HG02973 (cell line): ENCODE data around the gene NME3.

Source experiments
- ATAC-seq: cut with Tn5 transposase; IDR thresholded peaks from one replicate; pipeline ENCODE4 v1.9.1; 2021; ENCODE audit warnings: moderate library complexity; ENCODE audit not compliant: unreplicated experiment

NME3 gene

DNA sequence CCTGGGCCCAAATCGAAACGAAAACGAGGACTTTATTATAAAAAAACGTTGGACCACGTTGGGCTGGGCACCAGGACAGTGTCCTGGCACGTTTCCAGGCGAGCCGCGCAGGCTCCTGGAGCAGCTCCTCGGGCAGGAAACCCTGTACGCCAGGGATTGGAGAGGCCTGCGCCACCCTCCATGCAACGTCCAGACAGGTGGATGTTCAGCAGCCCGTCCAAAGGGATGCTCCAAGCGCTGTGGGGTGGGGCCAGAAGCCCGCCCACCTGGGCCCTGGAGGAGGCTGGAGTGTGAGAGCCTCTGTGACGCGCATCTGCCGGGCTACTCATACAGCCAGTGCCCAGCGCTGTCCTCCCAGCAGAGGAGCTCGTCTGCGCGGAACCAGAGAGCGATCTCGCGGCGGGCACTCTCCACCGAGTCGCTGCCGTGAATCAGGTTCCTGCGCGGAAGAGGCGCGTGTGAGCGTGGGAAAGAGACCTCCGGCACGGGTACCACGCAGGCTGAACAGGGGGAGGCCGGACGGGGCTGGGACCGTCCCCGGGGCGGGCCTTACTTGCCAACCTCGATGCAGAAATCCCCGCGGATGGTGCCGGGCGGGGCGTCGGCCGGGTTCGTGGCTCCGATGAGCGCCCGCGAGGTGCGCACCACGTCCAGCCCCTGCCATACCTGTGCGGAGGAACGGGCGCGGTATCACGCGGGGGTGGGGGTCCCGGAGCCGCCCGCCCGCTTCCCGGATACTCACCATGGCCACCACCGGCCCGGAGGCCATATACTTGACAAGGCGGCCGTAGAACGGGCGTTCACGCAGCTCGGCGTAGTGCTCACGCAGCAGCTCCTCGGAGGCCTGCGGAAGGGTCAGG is 785 bp downstream of the NME3 start:
- no peak for ATAC-seq

DNA sequence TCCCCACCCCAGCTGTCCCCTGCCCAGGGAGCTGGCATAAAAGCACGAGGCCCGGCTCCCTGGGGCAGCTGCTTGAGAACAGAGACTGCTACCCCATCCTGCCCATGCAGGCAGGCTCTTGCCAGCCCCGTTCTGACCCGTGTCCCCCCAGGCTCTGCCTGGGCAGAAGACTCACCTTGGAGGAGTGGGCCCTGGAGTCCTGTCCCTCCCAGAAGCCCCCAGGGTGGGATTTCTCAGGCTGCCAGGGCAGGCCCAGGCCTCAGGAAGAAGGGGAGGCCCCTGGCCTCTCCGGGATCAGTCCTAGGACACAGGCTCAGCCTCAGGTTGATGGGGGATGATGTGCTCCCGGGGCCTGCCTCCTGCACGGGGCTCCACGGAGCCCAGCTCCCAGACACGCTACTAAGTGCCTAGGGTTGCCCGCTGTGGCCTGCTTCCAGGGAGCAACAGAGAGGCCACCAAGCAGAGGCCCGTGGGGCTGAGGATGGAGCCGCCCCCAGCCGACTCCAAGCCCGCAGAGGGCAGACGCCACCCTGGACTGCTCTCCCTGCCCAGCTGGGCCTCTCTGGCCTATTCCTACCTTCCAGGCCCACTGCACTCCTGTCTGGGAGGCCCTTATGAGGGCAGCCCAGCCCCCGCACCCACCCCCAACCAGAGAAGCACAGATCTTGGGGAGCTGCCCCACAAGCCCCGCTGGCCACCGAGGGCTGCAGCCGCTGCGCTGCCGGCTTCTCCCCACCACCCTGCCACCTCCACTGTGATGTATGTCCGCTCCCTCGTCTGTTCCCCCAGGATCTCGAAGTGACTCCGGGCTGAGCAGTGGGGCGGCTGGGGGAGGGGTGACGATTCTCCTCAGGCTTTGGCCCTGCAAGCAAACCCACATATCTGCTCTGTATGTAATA is 1.7 kb downstream of the NME3 start:
- ATAC-seq: no peak

DNA sequence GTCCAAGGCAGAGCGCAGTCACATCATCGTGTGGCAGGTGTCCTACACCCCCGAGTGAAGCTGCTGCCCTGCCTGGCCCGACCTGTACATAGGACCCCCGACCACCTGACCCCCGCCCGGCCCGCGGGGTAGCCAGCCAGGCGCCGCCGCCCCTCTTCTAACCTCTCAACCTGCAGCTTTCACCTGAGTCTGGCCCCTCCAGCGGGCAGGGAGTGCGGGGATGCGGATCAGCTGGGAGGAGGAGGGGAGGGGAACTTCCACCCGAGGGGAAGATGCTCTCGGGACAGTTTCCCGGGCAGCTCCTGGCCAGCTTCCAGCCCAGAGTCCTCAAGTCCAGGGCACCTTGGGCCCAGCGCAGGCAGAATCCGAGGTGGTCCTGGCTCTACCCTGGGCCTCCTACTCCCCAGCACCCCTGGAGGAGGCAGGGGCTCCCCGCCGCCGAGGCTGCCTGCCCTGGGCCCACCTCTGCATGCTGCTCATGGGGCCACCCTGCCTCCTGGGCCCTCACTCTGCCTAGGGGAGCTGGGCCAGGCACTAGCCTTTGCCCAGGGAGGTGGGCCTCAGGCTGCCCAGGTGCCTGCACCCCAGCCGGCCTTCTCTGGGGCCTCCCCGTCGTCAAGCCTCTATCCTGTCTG is 2.5 kb downstream of the NME3 start:
- no peak for ATAC-seq

DNA sequence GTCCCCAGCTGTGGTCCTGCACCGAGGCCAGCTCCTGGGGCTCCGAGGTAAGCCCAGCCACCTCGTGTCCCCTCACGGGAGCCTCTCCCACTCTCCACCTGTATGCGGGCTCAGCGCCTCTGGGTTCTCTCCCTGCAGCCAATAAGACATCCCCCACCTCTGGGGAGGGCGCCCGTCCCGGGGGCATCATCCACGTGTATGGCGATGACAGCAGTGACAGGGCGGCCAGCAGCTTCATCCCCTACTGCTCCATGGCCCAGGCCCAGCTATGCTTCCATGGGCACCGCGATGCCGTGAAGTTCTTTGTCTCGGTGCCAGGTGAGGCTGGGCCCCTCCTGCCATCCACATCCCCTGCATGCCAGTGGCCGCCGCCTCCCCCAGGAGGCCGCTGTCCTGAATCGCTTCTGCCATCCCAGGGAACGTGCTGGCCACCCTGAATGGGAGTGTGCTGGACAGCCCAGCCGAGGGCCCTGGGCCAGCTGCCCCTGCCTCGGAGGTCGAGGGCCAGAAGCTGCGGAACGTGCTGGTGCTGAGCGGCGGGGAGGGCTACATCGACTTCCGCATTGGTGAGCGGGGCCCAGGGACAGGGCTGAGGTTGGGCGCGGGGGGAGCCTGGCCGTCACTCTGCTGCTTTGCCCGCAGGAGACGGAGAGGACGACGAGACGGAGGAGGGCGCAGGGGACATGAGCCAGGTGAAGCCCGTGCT is 3.1 kb downstream of the NME3 start:
- ATAC-seq: no peak

DNA sequence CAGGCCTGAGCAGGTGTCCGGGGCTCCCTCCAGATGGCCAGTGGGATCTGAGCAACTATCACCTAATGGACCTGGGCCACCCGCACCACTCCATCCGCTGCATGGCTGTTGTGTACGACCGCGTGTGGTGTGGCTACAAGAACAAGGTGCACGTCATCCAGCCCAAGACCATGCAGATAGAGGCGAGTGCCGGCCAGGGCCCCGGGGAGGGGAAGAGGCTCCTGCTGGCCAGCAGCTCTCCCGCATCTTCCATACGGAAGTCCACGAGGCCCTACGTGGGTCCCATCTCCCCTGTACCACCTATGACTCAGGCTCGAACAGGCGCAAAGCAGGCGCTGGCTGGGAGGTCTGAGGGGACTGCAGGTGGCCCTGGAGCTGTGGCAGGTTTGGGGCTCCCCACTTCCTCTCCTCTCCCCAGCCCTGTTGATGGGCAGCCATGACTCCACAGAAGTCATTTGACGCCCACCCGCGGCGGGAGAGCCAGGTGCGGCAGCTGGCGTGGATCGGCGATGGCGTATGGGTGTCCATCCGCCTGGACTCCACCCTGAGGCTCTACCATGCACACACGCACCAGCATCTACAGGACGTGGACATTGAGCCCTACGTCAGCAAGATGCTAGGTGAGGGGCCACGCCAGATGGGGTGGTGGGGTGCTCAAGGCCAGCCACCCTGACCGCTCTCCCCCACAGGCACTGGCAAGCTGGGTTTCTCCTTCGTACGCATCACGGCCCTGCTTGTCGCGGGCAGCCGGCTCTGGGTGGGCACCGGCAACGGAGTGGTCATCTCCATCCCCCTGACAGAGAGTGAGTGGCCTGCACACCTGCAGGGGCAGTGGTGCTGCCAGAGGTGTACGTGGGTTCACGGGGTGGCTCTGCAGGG is 4.0 kb downstream of the NME3 start:
- no peak for ATAC-seq

DNA sequence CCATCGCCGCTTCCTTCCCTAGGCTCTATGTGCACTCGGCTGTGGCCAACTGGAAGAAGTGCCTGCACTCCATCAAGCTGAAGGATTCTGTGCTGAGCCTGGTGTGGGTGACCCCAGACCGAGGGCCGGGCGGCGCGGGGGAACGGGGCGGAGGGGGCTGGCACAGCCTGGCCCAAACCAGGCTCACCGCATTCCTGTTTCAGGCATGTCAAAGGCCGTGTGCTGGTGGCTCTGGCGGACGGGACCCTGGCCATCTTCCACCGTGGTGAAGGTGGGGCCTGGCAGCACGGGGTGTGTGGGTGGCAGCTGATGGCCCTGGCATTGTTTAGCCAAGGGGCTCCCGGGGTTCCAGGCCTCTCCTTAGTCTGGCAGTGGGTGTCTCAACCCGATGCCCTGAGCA is 4.6 kb downstream of the NME3 start:
- no peak for ATAC-seq

DNA sequence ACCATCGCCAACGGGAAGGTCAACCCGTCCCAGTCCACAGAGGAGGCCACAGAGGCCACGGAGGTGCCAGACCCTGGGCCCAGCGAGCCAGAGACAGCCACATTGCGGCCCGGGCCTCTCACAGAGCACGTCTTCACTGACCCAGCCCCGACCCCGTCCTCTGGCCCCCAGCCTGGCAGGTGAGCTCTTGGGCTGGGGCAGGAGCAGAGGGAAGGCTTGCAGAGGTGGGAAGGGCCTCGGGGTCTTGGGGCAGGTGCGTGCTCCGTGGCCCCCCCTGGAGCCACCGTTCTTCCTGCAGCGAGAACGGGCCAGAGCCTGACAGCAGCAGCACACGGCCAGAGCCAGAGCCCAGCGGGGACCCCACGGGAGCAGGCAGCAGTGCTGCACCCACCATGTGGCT is 5.1 kb downstream of the NME3 start:
- no peak for ATAC-seq

DNA sequence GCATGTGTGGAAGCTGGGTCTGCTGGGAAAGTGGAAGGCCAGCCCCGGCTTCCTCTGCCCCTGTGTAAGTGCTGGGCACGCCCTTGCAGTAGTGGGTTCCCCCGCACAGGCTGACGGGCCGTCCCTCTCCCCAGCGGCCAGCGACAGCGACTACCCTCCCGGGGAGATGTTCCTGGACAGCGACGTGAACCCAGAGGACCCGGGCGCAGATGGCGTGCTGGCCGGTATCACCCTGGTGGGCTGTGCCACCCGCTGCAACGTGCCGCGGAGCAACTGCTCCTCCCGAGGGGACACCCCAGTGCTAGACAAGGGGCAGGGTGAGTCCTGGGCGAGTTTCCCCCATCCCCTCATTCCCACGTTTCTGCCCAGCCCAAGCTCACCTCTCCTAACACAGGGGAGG is 5.5 kb downstream of the NME3 start:
- ATAC-seq: no peak

DNA sequence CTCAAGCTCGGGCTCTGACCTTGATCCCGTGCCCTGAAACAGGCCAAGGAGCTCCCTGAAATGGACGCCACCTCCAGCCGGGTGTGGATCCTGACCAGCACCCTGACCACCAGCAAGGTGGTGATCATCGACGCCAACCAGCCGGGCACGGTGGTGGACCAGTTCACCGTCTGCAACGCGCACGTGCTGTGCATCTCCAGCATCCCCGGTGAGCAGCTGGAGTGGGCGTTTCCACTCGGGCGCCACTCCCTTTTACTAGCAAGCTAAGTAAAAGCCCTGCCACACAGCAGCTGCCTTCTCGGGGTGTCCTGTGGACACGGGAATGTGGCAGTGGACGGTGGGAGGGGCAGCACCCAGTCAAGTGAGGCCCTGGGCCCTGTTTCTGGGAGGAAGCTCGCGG is 6.4 kb downstream of the NME3 start:
- ATAC-seq: no peak

DNA sequence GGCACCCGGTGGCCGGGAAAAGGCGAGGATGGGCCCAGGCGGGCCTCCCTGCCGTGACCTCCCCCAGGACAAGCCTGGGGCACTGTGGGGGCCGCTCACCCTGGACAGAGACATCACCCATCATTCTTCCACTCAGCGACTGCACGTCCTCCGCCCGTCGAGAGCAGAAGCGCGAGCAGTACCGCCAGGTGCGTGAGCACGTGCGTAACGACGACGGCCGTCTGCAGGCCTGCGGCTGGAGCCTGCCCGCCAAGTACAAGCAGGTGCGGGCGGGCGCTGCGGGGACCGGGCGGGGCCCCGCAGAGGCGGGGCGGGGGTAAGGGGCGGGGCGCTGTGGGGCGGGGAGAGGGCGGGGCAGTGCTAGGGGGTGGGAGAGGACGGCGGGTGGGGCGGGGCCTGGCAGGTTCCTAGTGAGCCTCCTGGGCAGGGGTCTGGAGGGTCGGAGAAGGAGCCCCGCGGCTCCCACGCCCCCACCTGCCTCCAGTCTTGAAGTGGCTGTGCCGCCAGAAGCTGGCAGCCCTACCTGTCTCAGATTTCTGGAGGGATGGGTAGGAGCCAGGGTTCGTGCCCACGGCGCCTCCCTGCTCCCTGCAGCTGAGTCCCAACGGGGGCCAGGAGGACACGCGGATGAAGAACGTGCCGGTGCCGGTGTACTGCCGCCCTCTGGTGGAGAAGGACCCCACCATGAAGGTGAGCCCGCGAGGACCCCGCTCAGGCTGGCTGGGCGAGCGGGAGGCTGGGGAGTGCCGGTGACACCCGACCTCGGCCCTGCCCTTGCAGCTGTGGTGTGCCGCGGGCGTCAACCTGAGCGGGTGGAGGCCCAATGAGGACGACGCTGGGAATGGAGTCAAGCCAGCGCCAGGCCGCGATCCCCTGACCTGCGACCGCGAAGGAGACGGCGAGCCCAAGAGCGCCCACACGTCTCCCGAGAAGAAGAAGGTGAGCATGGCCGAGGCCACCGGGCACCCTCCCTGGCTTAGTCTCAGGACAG is 7.5 kb downstream of the NME3 start:
- ATAC-seq: no peak

DNA sequence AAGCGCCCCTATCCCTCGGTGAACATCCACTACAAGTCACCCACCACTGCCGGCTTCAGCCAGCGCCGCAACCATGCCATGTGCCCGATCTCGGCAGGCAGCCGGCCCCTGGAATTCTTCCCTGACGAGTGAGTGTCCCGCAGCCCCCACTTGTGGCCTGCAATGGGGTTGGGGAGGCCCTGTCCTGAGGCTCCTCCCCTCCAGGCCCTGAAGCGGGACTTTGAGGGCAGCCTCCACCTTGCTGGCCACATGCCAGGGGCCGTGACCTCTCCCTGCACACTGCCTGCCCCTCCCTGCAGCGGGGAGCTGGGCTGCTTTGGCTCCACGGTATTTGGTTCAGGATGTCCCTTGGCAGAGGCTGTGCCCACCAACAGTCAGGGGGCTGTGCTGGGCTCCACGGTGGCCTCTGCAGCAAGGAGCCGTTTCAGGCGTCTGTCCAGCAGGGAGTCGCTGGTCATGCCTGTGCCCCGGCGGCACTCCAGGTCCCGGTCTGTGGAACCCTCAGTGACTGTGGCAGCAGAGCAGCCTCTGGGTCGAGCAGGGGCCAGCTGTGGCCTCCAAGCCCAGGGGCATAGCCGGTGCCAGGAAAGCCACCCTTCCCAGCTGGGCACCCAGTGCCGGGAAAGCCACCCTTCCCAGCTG is 8.3 kb downstream of the NME3 start:
- ATAC-seq: no peak

DNA sequence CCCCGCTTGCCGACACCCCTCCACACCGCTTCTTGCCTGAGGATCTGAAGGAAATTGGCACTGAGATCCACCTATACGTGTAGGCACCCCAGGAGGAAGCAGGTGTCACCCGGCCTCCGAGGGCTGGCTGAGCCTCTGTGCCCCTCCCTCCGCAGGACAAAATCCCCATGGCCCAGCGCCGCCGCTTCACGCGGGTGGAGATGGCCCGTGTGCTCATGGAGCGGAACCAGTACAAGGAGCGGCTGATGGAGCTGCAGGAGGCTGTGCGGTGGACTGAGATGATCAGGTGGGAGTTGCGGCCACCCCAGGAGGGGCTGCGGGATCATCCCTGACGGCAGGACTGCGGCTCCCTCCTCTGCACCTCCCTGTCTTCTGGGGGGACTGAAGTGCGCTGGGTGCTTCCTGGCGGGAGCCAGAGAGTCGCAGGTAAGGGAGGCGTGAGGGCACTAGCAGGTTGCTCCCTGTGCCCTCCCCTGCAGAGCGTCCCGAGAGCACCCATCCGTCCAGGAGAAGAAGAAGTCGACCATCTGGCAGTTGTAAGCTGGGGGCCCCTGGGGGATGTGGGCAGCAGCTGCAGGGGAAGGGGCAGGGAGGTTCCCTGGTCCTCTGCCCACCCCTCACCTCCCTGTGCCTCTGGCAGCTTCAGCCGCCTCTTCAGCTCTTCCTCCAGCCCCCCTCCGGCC is 9.0 kb downstream of the NME3 start:
- no peak for ATAC-seq

DNA sequence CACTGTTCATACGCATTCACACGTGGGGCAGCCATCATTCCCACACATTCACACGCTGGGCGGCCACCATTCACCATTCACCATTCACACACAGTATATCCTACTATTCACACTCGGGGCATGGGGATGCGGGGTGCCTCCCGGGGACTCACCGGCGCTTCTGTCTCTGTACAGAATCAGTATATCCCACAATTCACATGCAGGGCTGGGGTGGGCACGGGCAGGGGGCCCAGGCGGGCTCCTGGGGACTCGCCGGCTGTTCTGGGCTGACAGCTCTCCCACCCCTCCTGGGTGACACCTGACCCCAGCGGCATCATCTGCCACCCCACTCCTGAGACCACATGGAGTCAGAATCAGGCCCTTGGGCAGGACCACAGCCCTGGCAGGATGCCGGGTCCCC is 9.6 kb downstream of the NME3 start:
- no peak for ATAC-seq

DNA sequence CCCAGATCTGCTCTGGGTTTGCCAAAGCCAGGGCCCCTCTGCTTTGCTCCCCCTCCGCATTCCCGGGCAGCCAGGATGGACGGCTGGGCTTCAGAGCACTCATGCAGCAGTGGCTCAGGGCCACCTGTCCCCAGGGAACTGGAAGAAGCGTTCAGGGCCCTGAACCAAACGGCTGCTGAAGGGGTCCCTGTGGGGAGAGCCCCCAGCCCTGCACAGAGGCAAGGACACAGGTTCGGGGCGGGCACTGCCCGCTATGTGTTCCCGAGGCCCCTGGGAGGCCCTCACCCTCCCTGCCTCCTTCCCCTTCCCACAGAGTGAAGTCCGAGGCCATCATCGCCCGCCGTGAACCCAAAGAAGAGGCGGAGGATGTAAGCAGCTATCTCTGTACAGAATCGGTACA is 10.4 kb downstream of the NME3 start:
- ATAC-seq: no peak

DNA sequence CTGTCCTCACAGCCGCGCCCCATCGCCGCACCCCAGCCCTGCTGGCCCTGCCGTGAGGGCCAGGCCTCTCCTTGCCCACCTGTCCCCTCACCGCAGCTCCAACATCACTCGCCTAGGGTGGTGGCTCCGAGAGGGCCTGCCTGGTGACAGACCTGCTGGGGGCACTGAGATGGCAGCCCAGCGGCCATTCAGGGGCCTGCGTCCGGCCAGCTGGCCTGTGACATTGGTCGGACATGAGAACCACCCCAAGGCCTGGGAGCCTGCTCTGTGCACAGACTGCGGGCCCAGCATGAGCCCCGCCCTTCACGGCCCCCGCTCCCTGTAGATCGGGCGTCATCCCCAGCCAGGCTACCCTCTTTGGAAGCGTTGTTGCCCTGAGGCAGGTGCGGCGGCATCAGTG is 11.8 kb downstream of the NME3 start:
- ATAC-seq: no peak

DNA sequence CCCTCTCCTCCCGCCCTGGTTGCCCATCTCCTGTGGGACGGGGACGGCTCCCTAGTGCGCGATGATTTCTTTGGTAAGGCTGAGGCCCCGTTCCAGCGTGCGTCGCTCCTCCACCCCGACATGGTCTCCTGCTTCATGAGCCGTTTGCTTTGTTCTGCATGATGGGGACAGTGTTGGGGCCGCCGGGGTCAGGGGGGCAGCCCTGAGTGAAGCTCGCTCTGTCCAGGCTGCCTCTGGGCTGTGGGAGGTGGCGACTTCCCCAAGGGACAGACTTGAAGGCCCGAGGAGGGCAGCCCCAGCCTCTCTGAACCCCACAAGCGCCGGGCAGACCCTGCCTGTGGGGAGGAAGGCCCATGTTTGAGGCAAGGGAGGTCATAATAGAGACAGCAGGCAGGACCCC is 12.4 kb downstream of the NME3 start:
- ATAC-seq: no peak

DNA sequence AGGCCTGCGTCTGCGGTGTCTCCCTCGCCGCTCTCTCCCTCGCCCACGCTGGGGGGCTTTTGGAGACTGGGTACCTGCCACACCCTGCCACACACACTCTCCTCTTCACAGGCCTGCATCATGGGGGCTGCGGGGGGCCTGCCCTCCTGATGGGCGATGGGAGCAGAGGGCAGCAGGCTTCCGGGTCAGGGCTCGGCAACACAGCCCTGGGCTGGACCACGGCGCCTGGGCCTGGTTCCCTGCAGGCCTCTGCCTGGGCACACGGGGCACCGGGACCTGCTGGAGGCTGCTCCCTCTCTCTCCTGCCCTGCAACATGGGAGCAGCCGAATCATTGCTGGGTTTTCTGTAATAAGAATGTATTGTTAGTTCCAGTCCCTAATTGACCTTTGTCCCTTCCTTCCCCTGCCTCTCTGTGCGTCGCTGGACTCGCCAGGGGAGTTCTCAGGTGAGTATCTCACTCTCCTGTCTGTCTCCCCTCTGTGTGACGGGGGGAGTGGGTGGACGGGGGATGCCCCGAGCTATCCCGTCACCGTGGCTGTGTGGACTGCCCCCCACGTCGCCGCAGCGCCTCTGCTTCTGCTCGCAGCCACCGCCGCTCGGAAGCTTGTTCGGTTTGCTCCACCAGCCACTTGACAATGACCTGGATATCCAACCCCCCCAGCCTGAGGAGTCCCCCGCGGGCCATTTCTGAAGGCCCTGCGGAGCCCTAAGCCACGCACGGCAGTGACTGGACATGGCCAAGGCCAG is 13.5 kb downstream of the NME3 start:
- no peak for ATAC-seq
